HG03095 (cell line): ENCODE data around the gene CDK1.
A peak's percentile ranks its signal among the peaks of the same experiment; 100 is the strongest.

Experiments used
- ATAC-seq: cut with Tn5 transposase; IDR thresholded peaks from one replicate; pipeline ENCODE4 v1.9.1; 2021; ENCODE audit warnings: moderate library complexity; ENCODE audit not compliant: unreplicated experiment

The CDK1 gene

DNA sequence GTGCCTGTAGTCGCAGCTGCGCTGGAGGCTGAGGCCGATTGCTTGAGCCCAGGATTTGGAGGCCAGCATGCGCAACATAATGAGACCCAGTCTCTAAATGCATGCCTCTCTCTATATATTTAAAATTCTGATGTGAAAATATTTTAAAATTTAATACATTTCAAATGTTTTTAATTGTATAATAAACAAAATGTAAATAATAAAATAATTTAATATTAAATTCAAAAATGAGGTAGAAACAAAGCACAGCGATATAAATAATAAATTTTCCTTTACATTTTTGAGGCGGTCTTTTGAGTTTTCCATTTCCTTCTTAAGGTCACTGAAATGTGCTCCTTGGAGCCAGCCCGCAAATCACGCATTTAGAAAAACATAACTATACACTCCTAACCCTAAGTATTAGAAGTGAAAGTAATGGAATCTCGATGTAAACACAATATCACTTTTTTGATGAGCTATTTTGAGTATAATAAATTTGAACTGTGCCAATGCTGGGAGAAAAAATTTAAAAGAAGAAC, 523 bp upstream of the CDK1 start:
- peak; percentile 5 for ATAC-seq

DNA sequence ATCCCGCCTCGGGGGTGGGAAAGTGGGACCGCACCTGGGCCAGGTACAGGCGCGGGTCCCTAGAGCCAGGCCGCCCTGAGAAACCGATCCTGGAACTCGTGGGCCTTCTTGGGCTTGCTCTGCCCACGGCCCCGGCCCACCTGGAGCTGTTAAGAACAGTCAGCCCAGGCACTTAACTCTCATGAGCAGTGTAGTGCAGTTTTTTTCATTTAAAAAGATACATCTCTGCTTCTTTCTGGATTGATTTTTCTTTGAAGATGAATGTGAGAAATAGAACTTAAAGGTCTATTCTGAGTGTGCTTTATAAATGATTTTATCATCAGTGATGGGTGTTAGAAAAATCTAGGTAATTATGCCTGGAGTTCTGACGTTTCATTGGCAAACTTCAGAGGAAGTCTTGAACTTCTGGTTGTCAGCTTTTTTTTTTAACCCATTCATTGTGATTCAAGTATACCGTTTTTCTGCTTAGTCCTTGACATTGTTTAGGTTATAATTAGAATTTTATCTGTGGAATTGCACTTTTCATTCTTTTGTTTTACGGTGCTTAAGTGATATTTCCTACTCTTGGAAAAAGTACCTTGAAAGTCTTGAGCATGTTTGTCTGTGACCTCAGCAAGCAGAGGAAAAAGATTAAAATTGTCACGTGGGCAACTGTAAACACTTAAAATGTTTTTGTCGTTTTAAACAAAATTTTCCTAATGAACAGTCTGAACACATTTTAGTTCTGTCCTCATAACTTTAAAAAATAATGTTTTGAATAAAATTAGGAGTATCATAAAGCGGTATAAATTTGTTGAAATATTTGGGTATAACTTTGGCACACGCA, 906 bp downstream of the CDK1 start:
- peak; percentile 13 for ATAC-seq

DNA sequence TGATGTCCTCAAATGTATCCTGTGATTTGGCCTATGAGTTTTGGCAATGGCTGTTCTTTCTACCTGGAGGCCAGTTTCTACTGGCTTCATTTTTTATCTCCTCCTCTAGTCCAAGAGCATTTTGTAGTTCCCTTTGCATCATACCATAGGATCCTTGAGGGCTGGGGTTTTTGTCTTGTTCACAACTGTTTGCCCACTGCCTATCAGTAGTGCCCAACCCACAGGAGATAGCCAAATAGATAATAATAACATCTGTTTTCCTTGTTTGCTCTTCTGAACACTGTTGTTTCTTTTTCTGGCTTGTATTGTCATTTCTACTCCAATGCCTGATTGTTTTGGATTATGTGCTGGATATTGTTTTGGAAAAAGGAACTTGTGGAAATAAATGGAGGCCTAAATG, 3.4 kb downstream of the CDK1 start:
- no peak for ATAC-seq

DNA sequence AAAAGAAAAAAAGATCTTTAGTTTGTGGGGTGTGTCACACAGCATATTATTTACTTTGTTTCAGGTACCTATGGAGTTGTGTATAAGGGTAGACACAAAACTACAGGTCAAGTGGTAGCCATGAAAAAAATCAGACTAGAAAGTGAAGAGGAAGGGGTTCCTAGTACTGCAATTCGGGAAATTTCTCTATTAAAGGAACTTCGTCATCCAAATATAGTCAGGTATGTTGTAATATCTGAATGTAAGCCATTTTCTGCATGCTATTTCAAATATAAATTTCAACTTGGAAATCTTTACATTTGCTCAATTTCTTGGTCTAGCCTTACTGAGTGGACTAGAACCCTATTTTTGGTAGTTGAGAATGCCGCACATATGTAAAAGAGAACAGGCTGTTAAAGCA, 6.4 kb downstream of the CDK1 start:
- no peak for ATAC-seq

DNA sequence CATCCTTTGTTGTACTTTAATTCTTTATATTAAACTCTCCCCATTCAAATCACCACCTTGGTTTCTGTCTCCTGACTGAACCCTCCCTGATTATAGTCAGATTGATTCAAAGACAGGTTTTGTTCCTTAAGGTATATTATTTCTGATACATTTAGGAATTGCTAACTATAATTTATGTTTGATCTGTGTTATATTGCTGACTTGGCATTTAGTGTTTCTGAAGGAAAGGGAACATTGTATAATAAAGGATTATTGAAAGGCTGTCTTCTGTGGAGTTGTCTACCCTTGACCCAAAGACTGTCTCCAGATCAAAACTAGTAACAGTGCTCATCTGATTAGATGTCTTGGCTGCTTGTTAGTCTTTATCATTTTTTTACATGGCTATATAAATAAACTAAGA, 10.3 kb downstream of the CDK1 start:
- no peak for ATAC-seq

DNA sequence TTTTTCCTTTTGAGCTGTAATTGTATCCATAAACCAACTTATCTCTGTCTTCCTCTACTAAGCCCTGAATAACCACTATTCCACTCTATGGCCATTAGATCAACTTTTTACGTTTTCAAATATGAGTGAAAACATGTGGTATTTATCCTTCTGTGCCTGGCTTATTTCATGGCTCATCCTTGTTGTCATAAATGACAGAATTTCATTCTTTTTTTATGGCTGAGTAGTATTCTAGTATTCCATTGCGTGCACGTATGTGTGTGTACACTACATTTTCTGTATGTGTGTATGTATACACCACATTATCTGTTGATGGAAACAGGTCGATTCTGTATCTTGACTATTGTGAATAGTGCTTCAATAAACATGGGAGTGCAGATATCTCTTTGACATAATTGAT, 11.1 kb downstream of the CDK1 start:
- no peak for ATAC-seq

DNA sequence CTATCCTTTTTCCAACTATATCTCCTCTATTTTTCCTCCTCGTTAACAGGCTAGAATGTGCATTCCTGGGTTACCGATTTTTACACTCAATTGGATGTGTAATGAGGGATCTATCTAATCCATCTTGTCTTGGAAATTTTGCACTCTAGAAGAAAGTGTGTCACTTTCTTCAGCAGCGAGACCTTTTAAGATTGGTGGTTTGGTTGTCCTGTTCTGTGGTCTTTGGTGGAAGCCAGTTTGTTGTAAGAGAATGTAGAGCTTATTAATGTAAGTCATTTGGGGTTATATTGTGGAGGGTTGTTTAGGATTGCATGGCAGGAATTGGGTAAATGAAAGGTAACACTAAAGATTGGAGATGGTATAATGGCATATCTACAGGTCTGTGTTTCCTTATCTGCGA, 16.7 kb downstream of the CDK1 start:
- no peak for ATAC-seq

DNA sequence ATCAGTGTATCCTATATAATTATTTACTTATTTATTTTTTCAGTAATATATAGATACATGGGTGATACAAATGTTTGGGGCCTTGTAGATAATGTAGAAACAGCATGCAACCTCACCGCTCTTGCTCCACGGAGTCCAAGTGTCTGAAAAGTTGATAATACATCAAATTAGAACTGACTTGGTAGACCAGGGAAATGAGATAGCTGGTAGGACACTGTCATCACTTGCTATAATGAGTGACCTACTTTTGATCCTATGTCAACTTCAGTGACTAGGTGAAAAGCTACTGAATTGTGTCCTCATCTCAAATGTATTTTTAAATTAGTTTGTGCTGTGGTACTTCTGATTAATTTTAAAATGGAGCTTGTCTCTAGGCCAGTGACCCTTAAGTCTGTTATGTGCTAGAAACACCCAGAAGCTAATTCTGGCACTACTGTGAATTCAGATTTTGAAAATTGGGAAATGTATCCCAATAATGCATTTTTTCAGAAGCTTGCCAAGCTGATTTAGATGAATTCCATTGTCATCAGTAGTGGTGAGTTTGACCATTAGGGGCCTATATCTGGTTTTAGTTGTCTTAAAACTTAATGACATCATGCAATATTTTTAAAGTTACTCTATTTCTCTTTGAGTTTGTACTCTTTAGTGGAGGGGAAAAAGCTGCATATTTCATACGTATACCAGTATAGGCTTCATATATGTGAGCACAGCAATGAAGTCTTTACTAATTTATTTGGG, 17.4 kb downstream of the CDK1 start:
- ATAC-seq, result no peak

DNA sequence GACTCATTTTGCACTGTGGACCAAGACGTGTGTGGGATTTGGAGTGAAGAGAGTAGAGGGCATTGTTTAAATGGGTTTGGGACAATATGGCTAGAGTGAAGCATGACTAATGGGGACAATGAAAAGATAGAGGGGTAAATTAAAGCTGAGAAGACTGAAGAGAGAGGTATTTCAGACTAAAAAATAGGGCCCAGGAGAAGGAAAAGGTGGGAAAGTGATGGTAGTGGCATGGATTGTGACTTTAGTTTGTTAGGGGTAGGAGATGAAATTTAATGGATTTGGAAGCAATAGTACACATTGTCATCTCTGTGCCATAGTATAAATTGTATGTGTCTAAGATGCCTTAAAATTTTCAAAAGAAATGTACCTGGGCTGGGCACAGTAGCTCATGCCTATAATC, 18.2 kb downstream of the CDK1 start:
- no peak for ATAC-seq

DNA sequence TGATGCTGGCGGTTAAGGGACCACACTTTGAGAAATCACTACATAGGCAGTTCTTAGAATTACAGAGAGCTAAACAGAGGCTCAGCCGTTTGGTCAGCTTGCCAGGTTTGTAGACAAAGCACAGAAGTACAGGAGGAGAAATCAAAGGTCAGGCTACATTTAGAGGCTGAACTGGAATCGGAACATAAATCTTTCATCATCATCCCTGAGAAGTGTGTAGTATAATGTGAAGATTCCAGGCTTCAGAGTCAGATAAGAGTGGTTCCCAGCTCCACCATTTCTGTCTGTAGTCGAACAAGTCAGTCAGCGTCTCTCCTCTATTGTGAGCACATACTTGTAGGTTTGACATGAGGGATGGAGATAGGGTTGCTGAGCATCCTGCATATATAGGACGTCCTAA, 18.9 kb downstream of the CDK1 start:
- no peak for ATAC-seq

DNA sequence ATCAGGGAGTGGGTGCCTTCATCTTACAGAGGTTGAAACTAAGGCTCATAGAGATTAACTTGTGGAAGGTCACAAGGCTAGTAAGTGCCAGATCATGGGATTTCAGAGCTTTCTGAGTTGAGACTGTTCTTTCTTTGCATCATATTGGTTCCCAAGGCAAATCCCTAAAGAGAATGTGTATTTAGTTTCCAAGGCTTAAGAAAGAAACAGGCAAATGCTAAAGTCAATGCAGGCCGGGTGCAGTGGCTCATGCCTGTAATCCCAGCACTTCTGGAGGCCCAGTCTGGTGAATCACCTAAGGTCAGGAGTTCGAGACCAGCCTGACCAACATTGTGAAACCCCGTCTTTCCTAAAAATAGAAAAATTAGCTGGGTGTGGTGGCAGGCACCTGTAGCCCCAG, 19.8 kb downstream of the CDK1 start:
- ATAC-seq, result no peak

DNA sequence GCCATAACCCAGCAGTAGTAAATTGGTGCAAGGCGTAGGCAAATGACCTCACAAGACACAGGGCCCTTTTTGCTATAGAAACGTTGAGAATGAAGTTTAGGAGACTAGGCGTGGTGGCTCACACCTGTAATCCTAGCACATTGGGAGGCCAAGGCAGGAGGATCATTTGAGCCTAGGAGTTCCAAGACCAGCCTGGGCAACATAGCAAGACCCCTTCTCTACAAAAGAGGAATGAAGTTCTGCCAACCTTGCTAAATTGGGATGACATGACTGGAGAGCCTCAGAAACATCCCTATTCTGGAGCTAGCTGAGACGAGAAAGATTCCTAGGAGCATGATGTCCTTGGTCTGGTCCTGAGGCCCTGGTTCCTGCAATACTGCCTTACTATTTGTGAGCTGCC, 20.6 kb downstream of the CDK1 start:
- ATAC-seq, result no peak

DNA sequence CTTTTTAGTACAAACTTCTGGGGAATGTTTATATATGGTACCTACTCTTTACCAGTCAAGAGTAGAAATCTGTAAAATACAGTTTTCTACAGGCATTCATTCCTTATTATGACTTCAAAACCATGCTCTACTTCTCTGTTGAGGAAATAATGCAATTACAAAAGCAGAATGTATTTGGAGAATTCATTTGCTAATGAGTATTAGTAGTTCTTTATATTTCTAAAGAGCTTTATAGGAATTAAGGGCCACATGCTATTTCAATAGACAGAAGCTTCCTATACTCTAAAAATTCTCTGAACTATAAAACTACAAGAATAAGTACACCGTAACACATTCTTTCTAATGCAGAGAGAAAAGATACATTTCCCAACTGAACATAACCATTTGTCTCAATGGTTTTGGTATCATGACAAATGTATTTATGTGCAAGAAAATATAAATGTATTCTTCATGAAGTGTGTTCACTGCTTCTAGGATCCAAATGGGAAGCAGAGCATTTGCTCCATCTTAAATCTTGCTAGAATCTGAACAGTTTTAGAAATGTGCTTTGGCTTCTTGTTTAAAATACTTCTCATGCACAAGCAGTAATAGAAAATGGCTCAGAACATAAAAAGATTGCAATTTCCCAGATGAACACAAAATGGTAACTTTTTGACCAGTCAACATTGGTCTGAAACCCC, 21.8 kb downstream of the CDK1 start:
- ATAC-seq, result no peak

DNA sequence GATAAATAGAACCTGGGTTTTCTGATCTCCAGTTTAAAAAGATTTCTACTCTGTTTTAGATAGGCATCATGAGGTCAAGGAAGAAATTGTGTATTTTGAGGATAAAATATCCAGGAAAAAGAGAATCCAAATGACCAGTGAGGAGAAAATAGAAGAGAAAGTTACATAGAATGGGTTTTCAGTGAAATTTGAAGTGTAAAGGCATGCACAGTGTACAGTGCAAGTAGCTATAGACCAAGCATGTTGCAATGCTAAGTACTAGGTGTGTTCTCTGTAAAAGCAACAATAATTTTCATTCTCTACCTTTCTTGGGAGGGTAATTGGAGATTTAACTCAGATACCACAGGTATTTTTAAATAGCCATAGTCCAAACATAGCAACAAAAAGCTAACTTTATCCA, 22.6 kb downstream of the CDK1 start:
- ATAC-seq, result no peak

DNA sequence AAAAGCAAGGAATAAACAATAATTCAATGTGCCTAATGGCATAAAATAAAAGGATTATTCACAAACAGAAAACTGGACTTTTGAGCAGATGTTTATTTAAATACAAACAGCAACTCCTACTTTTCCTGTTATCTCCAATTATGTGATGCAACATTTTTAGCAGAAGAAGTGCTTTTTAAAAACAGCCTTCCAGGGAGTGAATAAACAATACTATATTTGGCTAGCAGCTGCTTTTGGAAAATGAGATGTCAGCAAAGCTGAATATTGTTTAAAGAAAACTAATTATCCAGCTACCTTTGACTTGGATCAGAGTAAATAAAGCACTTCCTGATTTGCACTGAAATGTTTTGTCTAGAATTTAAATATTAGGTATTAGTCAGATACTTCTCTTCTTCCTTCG, 23.2 kb downstream of the CDK1 start:
- no peak for ATAC-seq

DNA sequence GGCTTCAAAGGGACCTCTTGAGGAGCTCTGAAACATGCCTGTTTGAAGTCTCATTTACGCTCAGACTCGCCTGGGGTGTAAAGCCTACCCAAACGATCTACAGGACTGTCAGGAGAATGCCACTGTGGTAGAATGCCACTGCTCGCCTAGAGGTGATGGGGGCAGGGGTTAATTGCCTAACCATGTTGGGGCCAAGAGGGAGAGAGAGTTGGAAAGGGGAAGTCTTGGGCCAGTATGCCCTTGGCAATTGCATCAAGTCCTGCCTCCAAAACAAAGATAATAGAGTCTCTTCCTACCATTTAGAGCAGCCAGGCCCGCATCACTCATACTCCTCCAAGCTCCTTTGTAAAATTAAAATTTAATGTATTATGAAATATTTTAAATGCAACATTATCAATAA, 25.2 kb downstream of the CDK1 start:
- no peak for ATAC-seq

DNA sequence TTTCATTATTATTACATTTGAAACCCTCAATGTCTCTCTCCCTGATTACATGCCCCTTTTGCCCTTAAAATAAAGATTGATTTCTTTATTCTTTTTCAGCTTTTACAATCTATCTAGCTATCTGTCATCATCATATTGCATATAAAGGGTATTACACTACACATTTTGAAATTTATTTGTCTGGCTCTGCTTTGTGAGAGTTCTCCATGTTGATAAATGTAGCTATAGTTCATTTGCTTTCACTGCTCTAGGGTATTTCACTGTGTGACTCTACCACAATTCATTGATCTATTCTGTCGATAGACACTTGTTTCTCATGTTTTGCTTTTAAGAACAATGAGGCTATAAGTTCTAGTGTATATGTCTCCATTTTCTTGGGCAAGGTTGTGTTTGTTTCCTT, 25.6 kb downstream of the CDK1 start:
- ATAC-seq, result no peak

DNA sequence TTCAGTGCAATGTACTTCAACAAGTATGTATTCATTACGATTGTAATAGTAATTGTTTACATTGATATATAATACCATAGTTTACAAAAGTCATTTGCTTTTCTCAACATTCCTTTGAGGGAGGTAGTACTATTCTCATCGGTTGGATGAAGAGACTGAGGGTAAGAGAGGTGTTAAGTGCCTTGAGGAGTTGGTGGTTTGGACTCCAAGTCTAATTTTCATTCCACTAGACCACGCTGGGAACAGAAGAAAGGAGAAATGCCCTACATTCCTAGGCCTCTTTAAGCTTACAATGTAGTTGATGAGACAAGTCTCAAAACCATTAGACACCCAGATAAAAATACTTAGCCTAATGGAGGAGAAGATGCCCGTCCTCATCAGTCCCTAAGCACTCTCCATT, 28.6 kb downstream of the CDK1 start:
- no peak for ATAC-seq

DNA sequence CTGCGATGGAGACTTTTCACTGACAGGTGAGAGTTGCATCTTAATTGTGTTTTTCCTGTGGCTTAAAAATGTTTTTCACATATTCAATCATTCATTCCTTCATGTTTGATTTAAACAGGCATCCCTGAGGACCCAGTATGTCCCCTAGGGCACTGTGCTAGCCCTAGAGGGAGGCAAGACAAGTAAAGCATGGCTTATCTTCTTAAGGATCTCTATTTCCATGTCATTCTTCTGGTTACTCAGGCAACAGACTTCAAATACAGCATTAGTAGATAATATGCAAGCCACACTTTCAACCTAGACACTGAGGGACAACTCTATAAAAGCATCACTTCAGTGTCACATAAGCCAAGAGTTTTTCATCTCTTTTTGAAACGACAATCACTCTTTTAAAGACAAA, 29.2 kb downstream of the CDK1 start:
- ATAC-seq, result no peak

DNA sequence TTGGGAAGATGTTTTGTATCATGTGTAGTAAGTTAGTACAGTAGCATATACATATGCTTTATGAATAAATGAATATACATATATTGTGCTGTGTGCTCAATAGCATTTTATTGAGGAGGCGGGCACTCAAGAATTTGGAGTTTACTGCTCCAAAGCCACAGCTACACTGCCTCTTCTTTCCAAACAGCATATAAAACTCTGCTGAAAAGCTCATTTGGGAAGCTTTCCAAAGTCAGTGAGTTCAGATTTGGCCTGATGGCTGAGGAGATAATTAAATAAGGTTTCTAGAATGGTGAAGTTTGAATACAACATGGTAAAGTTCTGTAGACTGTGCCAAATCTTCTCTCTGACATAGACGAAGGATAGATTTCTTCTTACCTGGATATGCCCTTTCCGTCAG, 29.8 kb downstream of the CDK1 start:
- no peak for ATAC-seq

DNA sequence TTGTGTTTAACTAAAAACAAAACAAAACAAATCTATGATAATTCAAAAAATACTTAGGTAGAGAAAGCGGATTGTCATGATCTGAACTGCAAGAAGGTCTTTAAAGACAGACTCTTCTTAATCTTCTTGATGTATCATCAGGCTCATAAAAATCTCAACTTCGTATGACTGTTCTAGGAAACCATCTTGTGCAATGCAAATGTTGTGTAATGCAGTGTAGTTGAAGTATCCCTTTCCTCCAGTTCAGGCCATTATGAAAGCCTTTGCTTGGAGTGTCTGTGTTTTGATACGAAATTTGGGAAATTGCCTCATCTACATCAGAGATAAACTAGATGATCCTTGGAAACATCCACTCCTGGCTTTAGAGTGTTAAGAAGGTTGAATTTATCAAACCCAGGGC, 30.9 kb downstream of the CDK1 start:
- no peak for ATAC-seq
